ENCODE results near the gene MYBPC1. TPM values are rescaled to one million over a fixed set of nuclear protein-coding genes. Genes with fewer than 3 reads are reported as not detected.

Gene MYBPC1
- total and polyA plus RNA-seq, 2 experiments from 2014 or later, result 0.18 TPM; not detected in 1

DNA sequence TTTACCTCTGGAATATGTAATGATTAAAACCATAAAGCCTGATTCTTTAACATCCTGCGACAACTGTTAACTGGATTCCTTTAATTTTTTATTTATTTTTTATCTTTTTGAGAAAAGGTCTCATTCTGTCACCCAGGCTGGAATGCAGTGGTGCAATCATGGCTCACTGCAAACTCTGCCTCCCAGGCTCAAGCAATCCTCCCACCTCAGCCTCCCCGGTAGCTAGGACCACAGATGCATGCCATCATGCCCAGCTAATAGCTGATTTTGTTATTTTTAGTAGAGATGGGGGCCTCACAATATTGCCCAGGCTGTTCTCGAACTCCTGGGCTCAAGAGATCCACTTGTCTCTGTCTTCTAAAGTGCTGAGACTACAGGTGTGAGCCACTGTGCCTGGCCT lies 3.7 kb downstream of the MYBPC1 start:
- Mint-ChIP-seq H3K36me3 (ENCODE audit: low read depth) (no peaks in the 10 kb centered on the region), H3K27ac (no peak overlapping the region; the same call in 1 of the 2 replicates), H3K4me3 (no peak overlapping the region), H3K9me3 (no peaks in the 10 kb centered on the region), H3K4me1 (peaks cover 23% of the 10 kb centered on the region), H3K27me3 (ENCODE audit: insufficient read depth, low read depth, poor library complexity) (no peaks in the 10 kb centered on the region)
- no peak overlapping the region for H3K4me2 ChIP-seq
- no peak overlapping the region for H3K4me3 ChIP-seq
- no peaks in the 10 kb centered on the region for H3K79me2 ChIP-seq (replicated peaks; ENCODE audit: insufficient read depth)
- H3K4me1 ChIP-seq (ENCODE audit: insufficient read depth), result peaks cover 12% of the 10 kb centered on the region; the same call in 1 of the 2 replicates
- H3K27me3 ChIP-seq (ENCODE audit: insufficient read depth), result no peaks in the 10 kb centered on the region
- no peaks in the 10 kb centered on the region for H4K20me1 ChIP-seq (replicated peaks; ENCODE audit: insufficient read depth)
- no peaks in the 10 kb centered on the region for H3F3A ChIP-seq (replicated peaks; ENCODE audit: low read depth)
- H3K27ac ChIP-seq (ENCODE audit: low read depth), result no peak overlapping the region
- no peak overlapping the region for H2AFZ ChIP-seq
- TF ChIP-seq CREB1 (CRISPR knock-in tag; IDR thresholded peaks at IDR 0.05; ENCODE audit: low read depth), result no peak
- no peak for TF ChIP-seq EZH2 (IDR thresholded peaks at IDR 0.05; ENCODE audit: low read depth, unreplicated experiment)
- no peak for TF ChIP-seq POLR2AphosphoS5 (IDR thresholded peaks at IDR 0.05; ENCODE audit: low read depth)
- TF ChIP-seq ZNF462 (CRISPR knock-in tag; IDR thresholded peaks at IDR 0.05), result no peak
- TF ChIP-seq JUNB (IDR thresholded peaks at IDR 0.05; ENCODE audit: unreplicated experiment), result no peak
- TF ChIP-seq, protein P1, sequence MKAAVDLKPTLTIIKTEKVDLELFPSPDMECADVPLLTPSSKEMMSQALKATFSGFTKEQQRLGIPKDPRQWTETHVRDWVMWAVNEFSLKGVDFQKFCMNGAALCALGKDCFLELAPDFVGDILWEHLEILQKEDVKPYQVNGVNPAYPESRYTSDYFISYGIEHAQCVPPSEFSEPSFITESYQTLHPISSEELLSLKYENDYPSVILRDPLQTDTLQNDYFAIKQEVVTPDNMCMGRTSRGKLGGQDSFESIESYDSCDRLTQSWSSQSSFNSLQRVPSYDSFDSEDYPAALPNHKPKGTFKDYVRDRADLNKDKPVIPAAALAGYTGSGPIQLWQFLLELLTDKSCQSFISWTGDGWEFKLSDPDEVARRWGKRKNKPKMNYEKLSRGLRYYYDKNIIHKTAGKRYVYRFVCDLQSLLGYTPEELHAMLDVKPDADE (IDR thresholded peaks at IDR 0.05), result no peak
- no peak for TF ChIP-seq ZNF114 (CRISPR knock-in tag; IDR thresholded peaks at IDR 0.05)
- TF ChIP-seq CTCF (conservative IDR thresholded peaks at IDR 0.05; ENCODE audit: low read depth in 2 of 2), result no peak
- TF ChIP-seq EZH2phosphoT487 (IDR thresholded peaks at IDR 0.05; ENCODE audit: unreplicated experiment), result no peak
- TF ChIP-seq STAT1 (IDR thresholded peaks at IDR 0.05; ENCODE audit: unreplicated experiment), result no peak
- no peak for ATAC-seq
- 0 out of 2 replicates have a peak, but pooled peaks cover 3% of the 10 kb centered on the region for H3K9me2 ChIP-seq (ENCODE audit: insufficient read depth)
- DNase-seq (ENCODE audit: low spot score), result no peak
- no peaks in the 10 kb centered on the region for H3K36me3 ChIP-seq (ENCODE audit: insufficient read depth)

Measured in GM23338 (cell line).